ENCODE results near the gene BMPR1B.

BMPR1B gene

GRCh38 chr4:95204873-95205272 is 447.1 kb downstream of the BMPR1B start:
- H3K4me1 Mint-ChIP-seq (ENCODE audit: low read depth) = no peaks in the 10 kb centered on the region
- intact Hi-C loops (cut with micrococcal nuclease) = no loop called here
- no peak overlapping the region for H3K27ac Mint-ChIP-seq
- no peaks in the 10 kb centered on the region for H3K36me3 Mint-ChIP-seq (ENCODE audit: low read depth)
- H3K27me3 Mint-ChIP-seq = no peaks in the 10 kb centered on the region
- H3K9me3 Mint-ChIP-seq = no peaks in the 10 kb centered on the region
- H3K4me3 Mint-ChIP-seq = no peak overlapping the region

Data from dendritic cell treated with granulocyte-macrophage colony-stimulating factor and Interleukin-4, amounts not matched to agents 40 ng/mL and 50 ng/mL, for 4 days (primary cell).